GM19455 (cell line): ENCODE measurements around the gene OR52E2.
"Not testable (repeated sequence)": the region's sequence is repeated elsewhere in the genome, so short reads cannot be mapped to it uniquely, and the experiment has no call there.

ENCODE experiments used
- ATAC-seq: cut with Tn5 transposase; IDR thresholded peaks from one replicate; pipeline ENCODE4 v1.9.1; 2021; ENCODE audit not compliant: unreplicated experiment

Gene OR52E2

DNA sequence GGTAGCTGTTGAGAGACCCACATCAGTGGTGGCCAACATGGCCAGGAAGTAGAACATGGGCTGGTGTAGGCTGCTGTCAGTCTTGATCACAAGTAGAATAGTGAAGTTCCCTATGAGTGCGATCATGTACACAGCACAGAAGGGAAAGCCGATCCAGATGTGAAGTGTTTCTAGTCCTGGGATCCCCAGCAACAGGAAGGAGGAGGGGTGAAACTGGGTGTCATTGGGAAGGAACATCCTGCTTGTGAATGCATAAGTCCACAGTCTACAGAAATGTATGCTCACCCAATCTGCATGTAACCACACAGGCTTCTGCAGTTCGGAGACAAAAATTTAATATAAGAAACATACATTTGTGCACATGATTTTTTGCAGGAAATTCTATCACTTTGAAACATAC lies at the start of gene OR52E2:
OR52E2 (minus strand) TSS at position 237 of the 400 bp plus-strand sequence; CDS start at position 237, 0 bp downstream.
- no peak for ATAC-seq

DNA sequence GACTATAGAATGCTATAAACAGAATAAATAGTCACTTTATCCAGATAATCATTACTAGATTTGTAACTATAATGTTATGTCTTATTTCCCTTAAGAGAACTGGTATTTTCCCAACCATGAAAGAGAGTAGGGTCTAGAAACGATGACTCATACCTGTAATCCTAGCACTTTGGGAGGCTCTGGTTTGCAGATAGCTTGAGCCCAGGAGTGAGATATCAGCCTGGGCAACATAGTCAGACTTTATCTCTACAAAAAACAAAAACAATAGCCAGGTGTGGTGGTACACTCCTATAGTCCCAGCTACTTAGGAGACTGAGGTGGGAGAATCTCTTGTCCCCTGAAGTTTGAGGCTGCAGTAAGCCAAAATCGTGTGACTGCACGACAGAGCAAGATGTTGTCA lies 47.9 kb upstream of the OR52E2 start:
- no peak for ATAC-seq

GRCh38 chr11:5103066-5103465 lies 43.6 kb upstream of the OR52E2 start:
- ATAC-seq, result no peak

DNA sequence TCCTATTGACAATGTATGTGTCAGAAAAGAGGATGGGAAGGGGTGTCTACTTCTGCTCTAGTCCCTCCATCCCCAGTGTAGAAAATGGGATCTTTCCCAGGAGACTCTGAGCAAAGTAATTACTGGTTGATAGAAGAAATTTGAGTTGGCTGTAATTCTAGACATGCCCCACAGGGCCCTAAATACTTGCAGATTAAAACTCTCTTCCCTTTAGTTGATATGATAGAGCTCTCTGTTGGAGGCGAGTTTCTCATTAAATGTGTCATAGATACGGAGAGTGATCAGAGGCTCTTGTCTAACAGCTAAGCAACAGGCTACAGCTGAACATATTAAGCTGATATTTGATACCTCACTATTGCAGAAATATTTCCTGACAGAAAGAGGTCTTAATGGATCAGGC lies 42.8 kb upstream of the OR52E2 start:
- no peak for ATAC-seq

DNA sequence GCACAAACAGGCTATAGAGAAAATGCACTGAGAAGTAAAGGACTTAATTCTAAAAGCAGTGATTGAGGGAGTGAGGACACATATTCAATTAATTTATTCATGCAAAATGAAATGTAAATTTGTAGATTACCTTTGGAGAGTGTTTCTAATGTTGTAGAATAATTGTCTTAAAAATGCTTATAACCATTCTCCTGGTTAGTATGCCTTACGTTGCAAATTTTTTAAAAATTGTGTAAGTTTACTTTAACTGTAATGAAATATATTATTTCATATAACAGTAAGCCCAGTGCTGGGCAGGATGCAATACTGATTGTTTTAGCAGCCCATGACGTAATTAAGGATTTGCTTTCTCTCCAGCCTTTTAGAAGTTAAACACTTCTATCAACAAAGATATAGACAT lies 36.6 kb upstream of the OR52E2 start:
- ATAC-seq, result no peak

- ATAC-seq, result no peak
Measured at GRCh38 chr11:5092821-5093585, 33.6 kb upstream of the OR52E2 start.

DNA sequence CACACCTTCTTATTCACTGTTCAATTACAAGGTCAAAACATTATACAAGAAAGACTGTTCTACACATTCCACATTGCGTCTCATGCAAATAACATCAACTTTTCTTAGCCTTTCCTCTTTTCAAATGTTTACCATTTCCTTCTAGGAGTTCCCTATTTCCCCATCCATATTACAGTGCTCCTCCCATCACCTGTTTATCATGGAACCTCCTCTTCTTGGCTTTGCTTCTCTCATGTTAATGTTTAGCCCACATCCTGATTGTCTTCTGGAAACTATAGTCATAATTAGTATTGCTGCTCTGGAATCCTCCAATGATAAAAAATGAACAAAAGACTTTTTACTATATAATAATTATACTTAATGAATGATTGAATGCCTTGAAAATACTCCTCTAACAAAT lies 31.2 kb upstream of the OR52E2 start:
- ATAC-seq, result no peak

DNA sequence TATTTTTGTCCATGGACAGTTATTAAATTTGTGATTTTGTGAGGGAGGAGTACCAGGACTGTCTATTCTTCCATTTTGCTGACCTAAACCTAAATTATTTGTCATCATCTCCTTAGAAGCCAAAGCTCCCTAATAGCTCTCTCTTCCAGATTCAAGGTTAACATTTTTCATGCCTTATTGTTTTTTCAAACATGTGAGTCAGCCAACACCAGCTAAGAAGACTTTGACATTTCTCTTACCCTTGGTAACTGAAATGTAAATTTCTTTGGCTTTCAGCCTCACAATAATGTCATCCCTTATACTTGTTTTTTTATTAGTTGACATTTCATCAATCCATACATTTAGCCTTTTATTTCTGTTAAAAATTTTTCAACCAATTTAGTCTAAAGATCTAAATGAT lies 29.1 kb upstream of the OR52E2 start:
- ATAC-seq, result no peak

GRCh38 chr11:5083602-5084001 lies 24.2 kb upstream of the OR52E2 start:
- no peak for ATAC-seq

DNA sequence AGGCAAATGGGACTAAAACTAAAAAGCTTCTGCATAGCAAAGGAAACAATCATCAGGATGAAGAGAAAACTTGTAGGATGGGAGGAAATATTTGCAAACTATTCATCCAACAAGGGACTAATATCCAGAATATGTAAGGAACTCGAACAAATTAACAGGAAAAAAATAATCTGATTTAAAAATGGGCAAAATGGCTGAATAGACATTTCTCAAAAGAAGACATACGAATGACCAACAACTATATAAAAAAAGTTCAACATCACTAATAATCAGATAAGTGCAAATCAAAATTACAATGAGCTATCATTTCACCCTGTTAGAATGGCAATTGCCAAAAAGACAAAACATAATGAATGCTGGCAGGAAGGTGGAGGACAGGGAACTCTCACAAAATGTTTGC lies 22.0 kb upstream of the OR52E2 start:
- ATAC-seq, result no peak

DNA sequence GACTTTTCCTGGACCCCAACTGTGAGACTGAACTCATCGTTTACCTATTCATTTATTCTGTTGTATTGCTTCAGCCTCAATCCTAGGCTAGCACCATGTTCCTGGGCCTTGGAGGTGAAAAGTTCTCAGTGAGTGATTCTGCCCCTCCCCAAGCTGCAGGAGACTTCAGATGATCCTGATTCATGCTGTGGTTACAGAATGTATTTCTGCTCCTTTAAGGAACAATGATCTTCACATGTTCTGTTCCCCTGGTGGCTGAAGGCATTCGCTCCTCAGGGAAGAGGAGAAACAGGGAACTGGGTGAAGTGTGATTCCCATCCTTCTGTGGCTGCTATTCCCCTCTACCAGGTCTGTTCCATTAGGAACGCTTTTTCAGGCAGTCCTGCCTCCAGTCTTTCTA lies 12.4 kb upstream of the OR52E2 start:
- ATAC-seq, result no peak

GRCh38 chr11:5069272-5069671 lies 9.8 kb upstream of the OR52E2 start, which contains the start of gene OR52E1:
TSS of gene OR52E1 (plus strand) at chr11:5069572.
- no peak for ATAC-seq

DNA sequence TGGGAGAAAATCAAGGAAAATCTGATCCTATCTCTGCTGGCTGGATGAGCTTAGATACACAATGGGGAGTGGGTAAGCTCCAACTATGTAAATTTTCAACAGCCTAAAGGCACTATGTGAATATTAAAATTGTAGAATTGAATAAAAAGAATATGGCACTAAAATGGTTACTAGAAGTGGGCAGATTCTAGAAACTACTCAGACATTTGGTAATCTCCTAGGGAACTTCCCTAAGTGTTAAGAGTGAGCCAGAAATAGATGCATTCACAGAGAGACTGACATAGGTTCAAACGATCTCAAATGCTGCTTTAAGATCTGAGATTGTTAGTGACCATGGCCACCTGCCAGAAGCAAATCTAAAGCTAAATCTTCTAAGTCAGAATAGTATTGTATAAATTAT lies 5.6 kb upstream of the OR52E2 start:
- ATAC-seq, result no peak

DNA sequence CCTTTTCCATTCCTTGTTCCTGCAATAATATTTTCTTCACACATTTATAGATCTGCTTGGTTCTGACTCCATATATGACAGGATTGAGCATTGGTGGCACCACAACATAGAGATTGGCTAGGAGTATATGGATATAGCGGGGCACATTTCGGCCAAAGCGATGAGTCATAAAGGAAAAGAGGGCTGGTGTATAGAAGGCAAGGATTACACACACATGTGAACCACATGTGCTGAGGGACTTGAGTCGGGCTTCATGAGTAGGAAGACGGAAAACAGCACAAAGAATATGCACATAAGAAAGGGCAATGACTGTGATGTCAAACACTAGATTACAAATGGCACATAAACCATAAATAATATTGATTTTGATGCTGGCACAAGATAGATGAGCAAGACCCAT lies 748 bp downstream of the OR52E2 start:
- ATAC-seq, result not testable (repeated sequence)

DNA sequence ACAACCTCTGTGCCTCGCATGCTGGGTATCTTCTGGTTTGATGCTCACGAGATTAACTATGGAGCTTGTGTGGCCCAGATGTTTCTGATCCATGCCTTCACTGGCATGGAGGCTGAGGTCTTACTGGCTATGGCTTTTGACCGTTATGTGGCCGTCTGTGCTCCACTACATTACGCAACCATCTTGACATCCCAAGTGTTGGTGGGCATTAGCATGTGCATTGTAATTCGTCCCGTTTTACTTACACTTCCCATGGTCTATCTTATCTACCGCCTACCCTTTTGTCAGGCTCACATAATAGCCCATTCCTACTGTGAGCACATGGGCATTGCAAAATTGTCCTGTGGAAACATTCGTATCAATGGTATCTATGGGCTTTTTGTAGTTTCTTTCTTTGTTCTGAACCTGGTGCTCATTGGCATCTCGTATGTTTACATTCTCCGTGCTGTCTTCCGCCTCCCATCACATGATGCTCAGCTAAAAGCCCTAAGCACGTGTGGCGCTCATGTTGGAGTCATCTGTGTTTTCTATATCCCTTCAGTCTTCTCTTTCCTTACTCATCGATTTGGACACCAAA lies 12.6 kb downstream of the OR52E2 start:
- ATAC-seq, result no peak

DNA sequence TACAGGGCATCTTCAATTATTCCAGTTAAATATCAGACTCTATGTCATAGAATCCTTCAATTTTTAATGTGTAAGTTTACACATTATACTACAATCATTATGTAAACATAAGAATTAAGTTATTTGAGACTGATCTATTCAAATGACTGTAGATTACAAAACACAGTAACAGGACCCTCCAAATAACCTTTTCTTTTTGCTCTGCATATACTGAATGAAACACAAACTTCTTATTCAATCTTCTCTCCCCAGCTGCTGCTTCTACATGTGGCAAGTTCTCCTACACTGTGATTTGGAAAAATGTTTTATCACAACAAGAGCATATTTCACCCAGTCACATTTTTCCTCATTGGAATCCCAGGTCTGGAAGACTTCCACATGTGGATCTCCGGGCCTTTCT lies 13.2 kb downstream of the OR52E2 start, which contains the start of gene OR52J3:
OR52J3 (plus strand) TSS at position 301 of the 400 bp plus-strand sequence; CDS start at position 301, 0 bp downstream.
- ATAC-seq, result no peak

DNA sequence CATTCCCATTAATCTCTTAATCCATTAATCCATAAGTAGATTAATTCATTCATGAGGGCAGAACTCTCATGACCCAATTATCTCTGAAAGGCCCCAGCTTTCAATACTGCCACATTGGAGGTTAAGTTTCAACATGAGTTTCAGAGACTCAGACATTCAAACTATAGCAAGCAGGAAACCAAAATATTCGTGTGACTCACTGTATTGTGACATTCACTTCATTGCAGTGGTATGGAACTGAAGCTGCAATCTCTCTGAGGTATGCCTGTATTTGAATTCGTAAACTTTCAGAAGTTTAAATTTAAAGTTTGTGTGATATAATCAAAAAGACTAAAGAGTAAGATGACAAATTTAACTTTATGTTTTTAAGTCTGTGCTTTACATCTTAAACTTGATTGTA lies 16.0 kb downstream of the OR52E2 start:
- no peak for ATAC-seq

DNA sequence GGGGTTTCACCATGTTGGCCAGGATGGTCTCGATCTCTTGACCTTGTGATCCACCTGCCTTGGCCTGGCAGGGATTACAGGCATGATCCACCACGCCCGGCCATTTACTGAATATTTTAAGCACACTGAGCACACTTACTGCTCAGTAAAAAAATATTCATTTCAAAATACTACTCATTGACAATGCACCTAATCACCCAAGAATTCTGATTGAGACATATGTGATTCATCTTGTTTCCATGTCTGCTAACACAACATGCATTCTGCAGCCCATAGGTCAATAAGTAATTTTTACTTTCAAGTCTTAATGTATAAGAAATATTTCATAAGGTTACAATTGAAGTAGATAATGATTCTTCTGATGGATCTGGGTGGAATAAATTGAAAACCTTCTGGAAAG lies 17.3 kb downstream of the OR52E2 start:
- ATAC-seq, result no peak

DNA sequence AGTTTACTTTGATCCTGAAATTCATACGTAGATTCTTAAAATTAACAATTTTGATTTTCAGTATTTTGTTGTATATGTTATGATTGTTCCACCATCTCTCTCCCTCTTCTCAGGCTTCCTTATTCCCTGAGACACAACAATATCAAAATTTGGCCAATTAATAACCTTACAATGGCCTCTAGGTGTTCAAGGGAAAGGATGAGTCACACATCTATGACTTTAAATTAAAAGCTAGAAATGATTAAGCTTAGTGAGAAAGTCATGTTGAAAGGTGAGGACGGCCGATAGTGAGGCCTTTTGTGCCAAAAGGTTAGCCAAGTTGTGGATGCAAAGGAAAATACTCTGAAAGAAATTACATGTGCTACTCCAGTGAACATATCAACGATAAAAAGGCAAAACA lies 18.6 kb downstream of the OR52E2 start:
- no peak for ATAC-seq

DNA sequence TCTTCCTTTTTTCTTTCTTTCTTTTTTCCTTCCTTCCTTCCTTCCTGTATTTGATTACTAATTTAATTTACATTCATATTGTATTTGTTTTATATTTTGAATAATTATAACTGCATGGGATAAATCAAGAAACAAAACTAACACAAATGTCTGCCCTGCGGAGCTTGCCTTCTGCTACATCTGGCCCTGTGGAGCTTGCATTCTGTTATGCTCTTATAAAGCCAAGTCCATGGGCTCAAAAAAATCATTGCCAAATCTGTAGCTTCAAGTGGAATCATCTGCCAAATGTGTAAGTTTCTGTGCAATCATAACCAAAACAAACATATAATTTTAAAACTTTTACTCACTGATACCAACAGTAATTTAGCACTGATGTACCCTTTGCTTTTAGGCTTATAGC lies 21.1 kb downstream of the OR52E2 start:
- ATAC-seq, result no peak

- no peak for ATAC-seq
Measured at GRCh38 chr11:5037926-5038325, 21.5 kb downstream of the OR52E2 start.

- ATAC-seq, result no peak
Measured at GRCh38 chr11:5036669-5037068, 22.8 kb downstream of the OR52E2 start.

- ATAC-seq, result no peak
Measured at GRCh38 chr11:5021996-5022395, 37.4 kb downstream of the OR52E2 start.
